ENCODE measurements around the gene RGS13. TPM values are rescaled to one million over a fixed set of nuclear protein-coding genes. Genes with fewer than 3 reads are reported as not detected.

RGS13 gene
- total RNA-seq, 4 donors from 2014 or later = 0.37 to 0.51 TPM; not detected in 2

- Histone ChIP-seq H3K9me3 (no peaks in the 10 kb centered on the region), H3K4me3 (no peak overlapping the region), H3K27me3 (no peaks in the 10 kb centered on the region), H3K4me1 (peaks cover 0 to 9% of the 10 kb centered on the region in 2 donors), H3K27ac (no peak overlapping the region), H3K36me3 (no peaks in the 10 kb centered on the region)
- TF ChIP-seq POLR2A (IDR thresholded peaks at IDR 0.05) = no peak
- no peak for TF ChIP-seq CTCF (IDR thresholded peaks at IDR 0.05)
- intact Hi-C loops (cut with DNase I; ENCODE audit: low total_unique reads) = no loop called here
- DNase-seq = no peak
Measured at GRCh38 chr1:192657760-192658159, 21.8 kb downstream of the RGS13 start.

- no peak for DNase-seq
- intact Hi-C loops (cut with DNase I; ENCODE audit: low total_unique reads) = no loop called here
- no peaks in the 10 kb centered on the region for H3K9me3 ChIP-seq
- no peaks in the 10 kb centered on the region for H3K36me3 ChIP-seq
- peaks cover 0 to 9% of the 10 kb centered on the region in 2 donors for H3K4me1 ChIP-seq
- H3K4me3 ChIP-seq = no peak overlapping the region
- no peak for TF ChIP-seq POLR2A (IDR thresholded peaks at IDR 0.05)
- TF ChIP-seq CTCF (IDR thresholded peaks at IDR 0.05) = no peak
- H3K27me3 ChIP-seq = no peaks in the 10 kb centered on the region
- peak overlapping the region in 1 of 2 donors; percentile 39 for H3K27ac ChIP-seq
Measured at GRCh38 chr1:192658255-192658654, 22.3 kb downstream of the RGS13 start.

- intact Hi-C loops (cut with DNase I; ENCODE audit: low total_unique reads) = no loop called here
- H3K4me1 ChIP-seq = peaks cover 0 to 9% of the 10 kb centered on the region in 2 donors
- H3K36me3 ChIP-seq = no peaks in the 10 kb centered on the region
- TF ChIP-seq CTCF (IDR thresholded peaks at IDR 0.05) (peak in 1 of 4 experiments; percentile 25), POLR2A (IDR thresholded peaks at IDR 0.05) (no peak)
- no peak overlapping the region for H3K4me3 ChIP-seq
- no peaks in the 10 kb centered on the region for H3K9me3 ChIP-seq
- no peaks in the 10 kb centered on the region for H3K27me3 ChIP-seq
- DNase-seq = no peak
- no peak overlapping the region for H3K27ac ChIP-seq
Measured at GRCh38 chr1:192660613-192661012, 24.7 kb downstream of the RGS13 start.

GRCh38 chr1:192668409-192668983, 32.5 kb downstream of the RGS13 start:
- H3K27me3 ChIP-seq = no peaks in the 10 kb centered on the region
- H3K36me3 ChIP-seq = no peaks in the 10 kb centered on the region
- DNase-seq = no peak
- intact Hi-C loops (cut with DNase I; ENCODE audit: low total_unique reads) = no loop called here
- H3K9me3 ChIP-seq = no peaks in the 10 kb centered on the region
- H3K27ac ChIP-seq = no peak overlapping the region
- H3K4me1 ChIP-seq = no peaks in the 10 kb centered on the region
- TF ChIP-seq POLR2A (IDR thresholded peaks at IDR 0.05) (no peak), CTCF (IDR thresholded peaks at IDR 0.05) (no peak)
- H3K4me3 ChIP-seq = no peak overlapping the region

GRCh38 chr1:192669174-192669573, 33.2 kb downstream of the RGS13 start:
- no peak overlapping the region for H3K27ac ChIP-seq
- no peaks in the 10 kb centered on the region for H3K4me1 ChIP-seq
- no peaks in the 10 kb centered on the region for H3K36me3 ChIP-seq
- TF ChIP-seq CTCF (IDR thresholded peaks at IDR 0.05) (no peak), POLR2A (IDR thresholded peaks at IDR 0.05) (no peak)
- no peaks in the 10 kb centered on the region for H3K27me3 ChIP-seq
- no peak for DNase-seq
- intact Hi-C loops (cut with DNase I; ENCODE audit: low total_unique reads) = no loop called here
- H3K4me3 ChIP-seq = no peak overlapping the region
- no peaks in the 10 kb centered on the region for H3K9me3 ChIP-seq
